BE2C (cell line): ENCODE results near the gene STIM1.

Source experiments
- DNase-seq: peaks from one replicate; pipeline ENCODE4 v3.0.0-alpha.2; 2020
- H3K27me3 ChIP-seq: fragments of 250-450 bp; sonication (Bioruptor Pico); 2 replicates; pipeline ENCODE4 v1.5.1; 2020; ENCODE audit warnings: mild to moderate bottlenecking
- H3K36me3 ChIP-seq: fragments of 250-450 bp; sonication (Bioruptor Pico); 2 replicates; pipeline ENCODE4 v1.5.1; 2020; ENCODE audit warnings: mild to moderate bottlenecking
- H3K4me1 ChIP-seq: fragments of 250-450 bp; sonication (Bioruptor Pico); 2 replicates; pipeline ENCODE4 v1.5.1; 2020
- H3K4me3 ChIP-seq: 2 replicates; pipeline ENCODE4 v1.5.1; 2011; ENCODE audit warnings: low read depth, low read length
- H3K9me3 ChIP-seq: fragments of 250-450 bp; sonication (Bioruptor Pico); 2 replicates; pipeline ENCODE4 v1.5.1; 2020
- CTCF ChIP-seq: IDR thresholded peaks from 2 replicates; pipeline ENCODE4 v1.5.1; 2012; ENCODE audit warnings: mild to moderate bottlenecking, low read depth, low read length

STIM1 gene

GRCh38 chr11:3927129-3927796, 71.8 kb downstream of the STIM1 start:
- Histone ChIP-seq H3K4me3 (no peak overlapping the region), H3K27me3 (no peaks in the 10 kb centered on the region), H3K36me3 (no peaks in the 10 kb centered on the region), H3K9me3 (no peaks in the 10 kb centered on the region), H3K4me1 (peaks cover 3% of the 10 kb centered on the region; the same call in 1 of the 2 replicates)
- no peak for TF ChIP-seq CTCF
- no peak for DNase-seq

- no peaks in the 10 kb centered on the region for H3K36me3 ChIP-seq
Observed at GRCh38 chr11:3929232-3929631, 73.8 kb downstream of the STIM1 start.

GRCh38 chr11:3929649-3930048, 74.2 kb downstream of the STIM1 start:
- Histone ChIP-seq H3K4me3 (no peak overlapping the region), H3K36me3 (no peaks in the 10 kb centered on the region), H3K4me1 (peaks cover 4% of the 10 kb centered on the region; the same call in 1 of the 2 replicates), H3K9me3 (no peaks in the 10 kb centered on the region), H3K27me3 (no peaks in the 10 kb centered on the region)
- TF ChIP-seq CTCF = no peak
- no peak for DNase-seq

More at GRCh38 chr11:3929232-3929631, 73.8 kb downstream of the STIM1 start:
- no peak for DNase-seq
- TF ChIP-seq CTCF = no peak
- H3K4me1 ChIP-seq = peaks cover 3% of the 10 kb centered on the region; the same call in 1 of the 2 replicates
- H3K9me3 ChIP-seq = no peaks in the 10 kb centered on the region
- H3K4me3 ChIP-seq = no peak overlapping the region
- no peaks in the 10 kb centered on the region for H3K27me3 ChIP-seq

GRCh38 chr11:3932698-3933097, 77.2 kb downstream of the STIM1 start:
- Histone ChIP-seq H3K27me3 (no peaks in the 10 kb centered on the region), H3K9me3 (no peaks in the 10 kb centered on the region), H3K4me3 (no peak overlapping the region), H3K4me1 (peaks cover 3% of the 10 kb centered on the region; the same call in 1 of the 2 replicates), H3K36me3 (no peaks in the 10 kb centered on the region)
- no peak for DNase-seq
- no peak for TF ChIP-seq CTCF

- no peak for TF ChIP-seq CTCF
- H3K4me3 ChIP-seq = no peak overlapping the region
- no peak for DNase-seq
- H3K9me3 ChIP-seq = no peaks in the 10 kb centered on the region
- peaks cover 3% of the 10 kb centered on the region; the same call in 1 of the 2 replicates for H3K4me1 ChIP-seq
- H3K36me3 ChIP-seq = no peaks in the 10 kb centered on the region
- no peaks in the 10 kb centered on the region for H3K27me3 ChIP-seq
Observed at GRCh38 chr11:3933165-3933628, 77.7 kb downstream of the STIM1 start.

- peaks cover 3% of the 10 kb centered on the region; the same call in 1 of the 2 replicates for H3K4me1 ChIP-seq
- no peak for TF ChIP-seq CTCF
- H3K36me3 ChIP-seq = no peaks in the 10 kb centered on the region
- no peaks in the 10 kb centered on the region for H3K9me3 ChIP-seq
- no peaks in the 10 kb centered on the region for H3K27me3 ChIP-seq
- H3K4me3 ChIP-seq = no peak overlapping the region
- DNase-seq = no peak
Observed at GRCh38 chr11:3934658-3935057, 79.2 kb downstream of the STIM1 start.
